GM13976 (cell line): ENCODE results near the gene PPP2R3C.

Source experiments
- DNase-seq: peaks from one replicate; pipeline ENCODE4 v3.0.0; 2012; ENCODE audit warnings: low spot score
- in situ Hi-C: fragments of 300-500 bp; cut with MboI; formaldehyde crosslinking; loops from one replicate; pipeline ENCODE4 v1.12.0; 2022; ENCODE audit warnings: low sequenced_read_pairs, mixed read lengths, inconsistent platforms; ENCODE audit not compliant: unreplicated experiment
- TF ChIP-seq, protein P1 (sequence below): IDR thresholded peaks from 2 replicates; pipeline ENCODE4 v1.5.1; 2012; ENCODE audit warnings: borderline replicate concordance, mild to moderate bottlenecking; ENCODE audit not compliant: insufficient read depth; ENCODE audit errors: extremely low read depth, missing control alignments, control extremely low read depth

PPP2R3C gene

DNA sequence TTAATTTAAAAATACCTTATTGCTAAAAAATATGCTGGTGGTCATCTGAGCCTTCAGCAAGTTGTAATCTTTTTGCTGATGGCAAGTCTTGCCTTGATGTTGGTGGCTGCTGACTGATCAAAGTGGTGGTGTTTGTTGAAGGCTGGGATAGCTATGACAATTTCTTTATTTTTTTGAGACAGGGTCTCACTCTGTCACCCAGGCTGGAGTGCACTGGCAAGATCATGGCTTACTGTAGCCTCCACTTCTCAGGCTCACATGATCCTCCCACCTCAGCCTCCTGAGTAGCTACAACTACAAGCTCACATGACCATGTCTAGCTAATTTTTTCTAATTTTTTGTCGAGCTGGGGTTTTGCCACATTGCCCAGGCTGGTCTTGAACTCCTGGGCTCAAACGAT is 25.4 kb upstream of the PPP2R3C start:
- in situ Hi-C loops = loop anchor here (10.0 kb wide), 1 partner anchor 538 kb away; no protein-coding TSS in a partner anchor
- TF ChIP-seq, protein P1, sequence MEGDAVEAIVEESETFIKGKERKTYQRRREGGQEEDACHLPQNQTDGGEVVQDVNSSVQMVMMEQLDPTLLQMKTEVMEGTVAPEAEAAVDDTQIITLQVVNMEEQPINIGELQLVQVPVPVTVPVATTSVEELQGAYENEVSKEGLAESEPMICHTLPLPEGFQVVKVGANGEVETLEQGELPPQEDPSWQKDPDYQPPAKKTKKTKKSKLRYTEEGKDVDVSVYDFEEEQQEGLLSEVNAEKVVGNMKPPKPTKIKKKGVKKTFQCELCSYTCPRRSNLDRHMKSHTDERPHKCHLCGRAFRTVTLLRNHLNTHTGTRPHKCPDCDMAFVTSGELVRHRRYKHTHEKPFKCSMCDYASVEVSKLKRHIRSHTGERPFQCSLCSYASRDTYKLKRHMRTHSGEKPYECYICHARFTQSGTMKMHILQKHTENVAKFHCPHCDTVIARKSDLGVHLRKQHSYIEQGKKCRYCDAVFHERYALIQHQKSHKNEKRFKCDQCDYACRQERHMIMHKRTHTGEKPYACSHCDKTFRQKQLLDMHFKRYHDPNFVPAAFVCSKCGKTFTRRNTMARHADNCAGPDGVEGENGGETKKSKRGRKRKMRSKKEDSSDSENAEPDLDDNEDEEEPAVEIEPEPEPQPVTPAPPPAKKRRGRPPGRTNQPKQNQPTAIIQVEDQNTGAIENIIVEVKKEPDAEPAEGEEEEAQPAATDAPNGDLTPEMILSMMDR = no peak
- DNase-seq = no peak

DNA sequence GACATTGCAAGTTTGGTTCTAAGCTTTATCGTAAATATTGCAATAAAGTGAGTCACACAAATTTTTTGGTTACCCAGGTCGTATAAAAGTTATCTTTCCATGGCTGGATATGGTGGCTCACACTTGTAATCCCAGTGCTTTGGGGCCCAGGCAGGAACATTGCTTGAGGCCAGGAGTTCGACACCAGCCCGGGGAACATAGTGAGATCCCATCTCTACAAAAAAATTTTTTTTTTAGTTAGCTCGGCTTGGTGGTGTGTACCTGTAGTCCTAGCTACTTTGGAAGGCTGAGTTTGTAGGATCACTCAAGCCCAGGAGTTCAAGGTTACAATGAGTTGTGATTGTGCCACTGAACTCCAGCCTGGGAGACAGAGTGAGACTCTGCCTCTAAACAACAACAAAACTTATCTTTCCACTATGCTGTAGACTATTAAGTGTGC is 24.9 kb upstream of the PPP2R3C start:
- TF ChIP-seq, protein P1 = no peak
- in situ Hi-C loops = loop anchor here (10.0 kb wide), 1 partner anchor 538 kb away; no protein-coding TSS in a partner anchor
- no peak for DNase-seq

DNA sequence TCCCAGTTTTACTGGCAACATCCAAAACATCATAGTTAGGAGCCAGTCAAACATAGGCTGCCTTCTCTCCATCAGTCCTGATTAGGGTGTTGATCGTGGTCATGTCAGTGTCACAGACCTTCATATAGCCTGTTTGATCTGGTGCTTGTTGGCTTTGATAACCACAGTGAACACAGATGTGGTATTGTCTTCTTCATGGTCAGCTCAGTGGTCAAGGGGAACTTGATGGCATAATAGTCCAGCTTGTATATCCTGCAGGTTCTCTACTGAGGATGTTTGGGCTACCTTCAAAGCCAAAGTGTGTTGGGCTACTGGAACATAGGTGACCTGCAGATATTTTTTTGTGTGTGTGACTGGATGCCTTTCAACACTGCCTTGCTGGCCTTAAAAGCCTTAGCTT is 22.2 kb upstream of the PPP2R3C start:
- in situ Hi-C loops = loop anchor here (5.0 to 10.0 kb wide), 2 partner anchors 268 to 541 kb away; no protein-coding TSS in a partner anchor
- TF ChIP-seq, protein P1 = no peak

DNA sequence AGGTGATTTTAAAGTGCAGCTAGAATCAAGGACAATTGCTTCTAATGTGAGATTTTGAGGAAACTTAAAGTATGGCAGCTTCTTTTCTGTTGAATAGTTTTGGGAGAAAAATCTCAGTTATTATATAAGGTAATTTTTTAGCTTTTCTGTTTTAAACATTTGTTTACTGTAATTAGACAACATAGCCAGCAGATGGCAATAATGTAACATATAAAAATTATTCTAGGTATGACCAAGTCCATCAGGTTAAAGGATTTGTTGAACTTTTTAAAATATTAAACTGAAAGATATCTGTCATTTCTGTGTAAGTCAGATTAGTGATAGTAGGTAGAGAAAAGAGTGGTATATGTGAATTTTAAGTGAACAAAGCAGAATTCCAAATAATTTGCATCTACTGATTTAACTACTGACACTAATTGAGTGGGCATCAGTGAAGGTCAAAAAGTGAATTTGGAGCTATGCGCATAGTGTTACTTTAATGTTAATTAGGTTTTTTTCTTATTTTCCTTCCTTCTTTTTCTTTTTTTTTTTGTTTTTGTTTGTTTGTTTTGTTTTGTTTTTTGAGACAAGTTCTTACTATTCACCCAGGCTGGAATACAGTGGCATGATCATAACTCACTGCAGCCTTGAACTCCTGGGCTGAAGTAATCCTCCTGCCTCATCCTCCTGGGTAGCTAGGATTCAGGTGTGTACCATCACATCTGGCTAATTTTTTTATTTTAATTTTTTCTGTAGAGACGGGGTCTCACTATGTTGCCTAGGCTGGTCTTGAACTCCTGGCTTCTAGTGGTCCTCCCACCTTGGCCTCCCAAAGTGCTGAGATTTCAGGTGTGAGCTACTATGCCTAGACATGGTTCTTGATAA is 19.2 kb upstream of the PPP2R3C start:
- DNase-seq = no peak
- in situ Hi-C loops = loop anchor here (5.0 to 10.0 kb wide), 2 partner anchors 271 to 544 kb away; no protein-coding TSS in a partner anchor
- TF ChIP-seq, protein P1 = no peak

More for the DNA sequence above, 22.2 kb upstream of the PPP2R3C start:
- DNase-seq = no peak

DNA sequence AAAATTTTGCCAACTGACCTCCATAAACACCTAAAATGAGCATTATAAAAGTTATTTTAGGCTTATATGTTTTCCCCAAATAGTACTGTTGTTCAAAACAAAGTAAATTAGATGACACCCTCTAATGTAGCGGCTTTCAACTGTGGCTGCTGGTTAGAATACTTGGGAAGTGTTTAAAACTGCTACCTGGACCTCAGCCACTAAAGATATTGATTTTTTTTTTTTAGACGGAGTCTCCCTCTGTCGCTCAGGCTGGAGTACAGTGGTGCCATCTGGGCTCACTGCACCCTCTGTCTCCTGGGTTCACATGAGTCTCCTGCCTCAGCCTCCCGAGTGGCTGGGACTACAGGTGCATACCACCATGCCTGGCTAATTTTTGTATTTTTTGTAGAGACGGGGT is 16.8 kb upstream of the PPP2R3C start:
- in situ Hi-C loops = no loop called here
- DNase-seq = no peak
- TF ChIP-seq, protein P1 = no peak

DNA sequence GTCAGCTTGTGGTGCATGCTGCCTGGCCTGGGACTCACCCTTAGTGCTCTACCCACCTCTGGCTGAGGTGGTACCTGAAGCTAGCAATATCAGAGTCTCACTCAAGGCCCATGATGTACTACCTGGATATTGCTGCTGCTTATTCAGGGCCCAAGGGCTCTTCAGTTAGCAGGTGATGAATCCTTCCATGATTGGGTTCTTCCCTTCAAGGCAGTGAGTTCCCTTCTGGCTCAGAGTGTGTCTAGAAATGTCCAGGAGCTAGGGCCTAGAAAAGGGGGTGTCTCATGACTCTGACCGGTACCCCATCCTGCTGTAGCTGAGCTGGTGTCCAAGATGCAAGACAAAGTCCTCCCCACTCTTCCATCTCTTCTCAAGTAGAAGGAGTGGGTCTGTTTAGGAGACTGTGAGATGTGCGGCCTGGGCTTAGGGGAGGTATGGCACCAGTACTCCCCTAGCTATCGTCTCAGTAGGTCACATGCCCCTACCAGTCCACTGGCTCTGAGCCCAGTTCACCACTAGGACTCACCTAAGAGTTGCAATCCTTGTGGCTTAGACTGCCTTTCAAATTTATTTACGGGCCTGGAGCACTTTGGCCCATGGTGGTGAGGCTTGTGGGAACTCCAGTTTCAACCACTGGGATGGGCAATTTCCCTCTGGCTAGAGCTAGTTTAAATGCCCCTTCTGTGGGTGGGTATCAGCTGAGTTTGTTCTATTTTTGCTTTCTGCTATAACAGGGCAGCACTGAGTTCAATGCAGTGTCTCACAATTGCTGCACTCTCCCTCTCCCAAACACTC is 12.7 kb upstream of the PPP2R3C start:
- TF ChIP-seq, protein P1 = no peak
- in situ Hi-C loops = no loop called here
- no peak for DNase-seq
